ENCODE data around the gene RASA3. TPM values are rescaled to one million over a fixed set of nuclear protein-coding genes. Genes with fewer than 3 reads are reported as not detected.
"Not testable (repeated sequence)": the region's sequence is repeated elsewhere in the genome, so short reads cannot be mapped to it uniquely, and the experiment has no call there.

RASA3 gene
- total and polyA plus RNA-seq, 2 donors = 17.8 to 26.3 TPM

DNA sequence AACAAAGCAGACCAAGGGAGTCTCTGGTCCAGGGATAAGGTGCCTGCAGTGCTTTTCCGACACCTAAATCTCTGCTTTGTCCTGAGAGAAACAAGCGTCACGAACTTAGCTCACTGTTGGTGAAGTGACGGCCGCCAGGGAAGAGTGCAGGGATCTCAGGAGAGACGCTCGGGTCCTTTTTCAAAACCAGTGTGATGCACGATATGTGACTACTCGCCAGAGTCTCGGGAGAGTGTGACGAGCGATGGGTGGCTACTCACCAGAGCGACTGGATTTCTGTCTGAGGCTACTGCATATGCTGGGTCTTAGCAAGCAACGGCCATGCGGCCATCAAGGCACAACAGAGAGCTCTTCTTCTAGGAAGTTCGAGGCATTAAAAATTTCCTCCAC lies 30.1 kb upstream of the RASA3 start:
- Histone ChIP-seq H3K27ac (ENCODE audit: low read depth) (no peak overlapping the region), H3K4me3 (ENCODE audit: low read depth, low read length) (no peak overlapping the region), H3K36me3 (ENCODE audit: insufficient read depth) (no peaks in the 10 kb centered on the region), H3K4me1 (ENCODE audit: insufficient read depth) (peaks cover 2% of the 10 kb centered on the region)
- DNase-seq (ENCODE audit: extremely low spot score) = no peak
- WGBS = 89% methylated on average over 16 of the region's 16 CpGs

DNA sequence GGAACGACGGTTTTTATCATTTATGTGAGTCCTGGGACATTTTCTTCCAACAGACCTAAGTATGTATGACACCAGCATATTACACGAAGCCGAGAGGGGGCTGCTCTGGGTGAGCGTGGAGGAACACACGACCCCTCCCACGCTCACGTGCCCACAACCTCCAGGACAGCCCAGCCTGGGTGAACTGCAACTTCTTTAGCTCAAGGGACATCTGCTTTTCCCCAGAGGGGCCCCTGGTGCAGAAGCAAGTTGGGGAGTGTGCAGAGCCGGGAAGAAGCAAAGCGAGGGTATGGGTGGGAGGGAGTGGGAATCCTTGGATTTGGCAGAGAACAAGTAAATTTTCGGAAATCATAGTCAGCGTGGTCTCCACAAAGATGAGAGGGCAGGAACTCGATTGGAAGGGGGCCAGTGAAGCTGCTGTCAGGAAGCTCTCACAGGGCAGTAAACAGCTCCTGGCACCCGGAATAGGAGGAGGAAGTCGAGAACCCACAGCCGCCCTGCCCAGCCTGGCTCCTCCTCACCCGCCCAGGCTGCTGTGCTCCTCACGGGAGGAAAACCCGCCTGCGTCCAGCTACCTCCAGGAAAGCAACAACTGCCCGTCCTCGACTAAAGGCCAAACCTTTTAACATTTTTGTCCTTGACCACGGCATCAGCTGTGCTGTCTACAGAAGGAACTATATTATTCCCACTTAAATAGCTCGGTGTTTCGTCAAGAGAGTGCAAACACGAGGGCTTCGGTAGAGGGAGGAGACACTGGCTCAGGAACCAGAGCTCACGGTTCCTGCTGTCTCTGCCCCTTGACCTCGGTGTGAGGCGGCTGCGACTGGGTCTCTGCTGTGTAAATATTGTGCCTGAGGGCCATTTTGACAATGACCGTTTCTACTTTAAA lies 29.5 kb upstream of the RASA3 start:
- no peak overlapping the region for H3K4me3 ChIP-seq (ENCODE audit: low read depth, low read length)
- DNase-seq (ENCODE audit: extremely low spot score) = no peak
- H3K27ac ChIP-seq (ENCODE audit: low read depth) = no peak overlapping the region

DNA sequence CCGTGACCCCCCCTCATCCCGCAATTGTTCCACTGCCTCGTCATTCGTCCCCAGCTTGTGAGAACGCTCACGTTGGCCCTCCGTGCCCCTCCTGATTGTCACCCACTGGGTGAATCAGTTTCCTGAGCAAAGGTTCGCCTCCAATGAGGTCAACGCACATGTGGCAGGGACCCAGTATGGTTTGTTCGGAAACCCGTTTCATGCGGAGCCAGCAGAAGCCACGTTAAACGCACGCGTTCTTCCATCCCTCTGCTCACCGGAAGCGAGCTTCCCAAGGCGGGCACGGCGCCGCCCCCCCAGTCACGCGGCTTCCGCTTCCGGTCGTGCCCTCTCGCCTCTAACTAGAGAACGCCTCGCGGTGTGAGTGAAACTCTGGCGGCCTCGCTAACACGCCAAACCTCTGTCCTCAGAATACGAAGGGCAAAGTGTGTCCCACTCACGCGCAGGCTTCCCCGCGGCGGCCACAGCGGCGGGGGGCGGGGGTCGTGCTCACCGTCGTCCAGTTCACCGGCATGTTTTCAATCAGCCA lies 28.7 kb upstream of the RASA3 start:
- Histone ChIP-seq H3K4me3 (ENCODE audit: low read depth, low read length) (no peak overlapping the region), H3K4me1 (ENCODE audit: insufficient read depth) (no peaks in the 10 kb centered on the region), H3K27ac (ENCODE audit: low read depth) (no peak overlapping the region), H3K36me3 (ENCODE audit: insufficient read depth) (no peaks in the 10 kb centered on the region)
- DNase-seq (ENCODE audit: extremely low spot score) = no peak
- WGBS = 94% methylated on average over 47 of the region's 47 CpGs

More for the DNA sequence above, 29.5 kb upstream of the RASA3 start:
- Histone ChIP-seq H3K4me1 (ENCODE audit: insufficient read depth) (peaks cover 2% of the 10 kb centered on the region), H3K36me3 (ENCODE audit: insufficient read depth) (no peaks in the 10 kb centered on the region)
- 26% methylated on average over 32 of the region's 32 CpGs for WGBS

DNA sequence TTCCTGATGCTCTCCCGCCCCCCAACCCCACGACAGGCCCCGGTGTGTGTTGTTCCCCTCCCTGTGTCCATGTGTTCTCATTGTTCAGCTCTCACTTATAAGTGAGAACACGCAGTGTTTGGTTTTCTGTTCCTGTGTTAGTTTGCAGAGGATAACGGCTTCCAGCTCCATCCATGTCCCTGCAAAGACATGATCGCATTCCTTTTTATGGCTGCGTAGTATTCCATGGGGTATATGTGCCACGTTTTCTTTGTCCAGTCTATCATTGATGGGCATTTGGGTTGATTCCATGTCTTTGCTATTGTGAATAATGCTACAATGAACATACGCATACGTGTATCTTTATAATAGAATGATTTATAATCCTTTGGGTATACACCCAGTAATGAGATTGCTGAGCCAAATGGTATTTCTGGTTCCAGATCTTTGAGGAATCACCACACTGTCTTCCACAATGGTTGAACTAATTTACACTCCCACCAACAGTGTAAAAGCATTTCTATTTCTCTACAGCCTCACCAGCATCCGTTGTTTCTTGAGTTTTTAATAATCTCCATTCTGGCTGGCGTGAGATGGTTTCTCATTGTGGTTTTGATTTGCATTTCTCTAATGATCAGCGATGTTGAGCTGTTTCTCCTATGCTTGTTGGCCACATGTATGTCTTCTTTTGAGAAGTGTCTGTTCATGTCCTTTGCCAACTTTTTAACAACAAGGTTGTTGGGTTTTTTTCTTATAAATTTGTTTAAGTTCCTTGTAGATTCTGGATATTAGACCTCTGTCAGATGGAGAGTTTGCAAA lies 26.6 kb upstream of the RASA3 start:
- WGBS = 83% methylated on average over 13 of the region's 13 CpGs
- not testable (repeated sequence) for DNase-seq (ENCODE audit: extremely low spot score); H3K27ac ChIP-seq (ENCODE audit: low read depth); H3K36me3 ChIP-seq (ENCODE audit: insufficient read depth); H3K4me3 ChIP-seq (ENCODE audit: low read depth, low read length); H3K4me1 ChIP-seq (ENCODE audit: insufficient read depth)

DNA sequence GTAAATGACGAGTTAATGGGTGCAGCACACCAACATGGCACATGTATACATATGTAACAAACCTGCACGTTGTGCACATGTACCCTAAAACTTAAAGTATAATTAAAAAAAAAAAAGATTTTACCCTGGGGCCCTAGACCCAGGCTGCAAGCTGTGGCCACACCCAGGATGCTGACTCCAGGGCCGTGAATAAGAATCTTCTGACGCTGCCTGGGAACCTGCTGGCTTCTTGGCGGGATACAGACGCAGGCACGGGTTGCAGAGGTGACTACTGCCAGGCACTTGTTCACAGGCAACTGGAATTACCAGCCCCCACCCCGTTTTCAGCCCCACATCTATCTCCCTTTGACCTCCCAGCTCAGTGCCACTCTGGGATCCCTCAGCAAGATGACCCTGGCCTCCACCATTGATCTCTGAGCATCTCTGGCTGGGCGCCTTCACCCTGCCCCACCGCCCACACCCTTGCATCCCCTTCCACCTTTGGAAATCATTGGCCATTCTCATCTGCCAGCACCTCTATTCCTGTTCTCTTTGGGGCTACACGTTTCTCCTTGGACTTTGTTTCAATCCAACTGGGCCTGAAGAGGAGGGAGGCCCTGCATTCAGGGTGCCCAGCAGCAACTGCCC lies 25.6 kb upstream of the RASA3 start:
- no peak for DNase-seq (ENCODE audit: extremely low spot score)
- H3K27ac ChIP-seq (ENCODE audit: low read depth) = no peak overlapping the region
- no peak overlapping the region for H3K4me3 ChIP-seq (ENCODE audit: low read depth, low read length)
- H3K36me3 ChIP-seq (ENCODE audit: insufficient read depth) = no peaks in the 10 kb centered on the region
- H3K4me1 ChIP-seq (ENCODE audit: insufficient read depth) = no peaks in the 10 kb centered on the region
- 65% methylated on average over 11 of the region's 11 CpGs for WGBS

DNA sequence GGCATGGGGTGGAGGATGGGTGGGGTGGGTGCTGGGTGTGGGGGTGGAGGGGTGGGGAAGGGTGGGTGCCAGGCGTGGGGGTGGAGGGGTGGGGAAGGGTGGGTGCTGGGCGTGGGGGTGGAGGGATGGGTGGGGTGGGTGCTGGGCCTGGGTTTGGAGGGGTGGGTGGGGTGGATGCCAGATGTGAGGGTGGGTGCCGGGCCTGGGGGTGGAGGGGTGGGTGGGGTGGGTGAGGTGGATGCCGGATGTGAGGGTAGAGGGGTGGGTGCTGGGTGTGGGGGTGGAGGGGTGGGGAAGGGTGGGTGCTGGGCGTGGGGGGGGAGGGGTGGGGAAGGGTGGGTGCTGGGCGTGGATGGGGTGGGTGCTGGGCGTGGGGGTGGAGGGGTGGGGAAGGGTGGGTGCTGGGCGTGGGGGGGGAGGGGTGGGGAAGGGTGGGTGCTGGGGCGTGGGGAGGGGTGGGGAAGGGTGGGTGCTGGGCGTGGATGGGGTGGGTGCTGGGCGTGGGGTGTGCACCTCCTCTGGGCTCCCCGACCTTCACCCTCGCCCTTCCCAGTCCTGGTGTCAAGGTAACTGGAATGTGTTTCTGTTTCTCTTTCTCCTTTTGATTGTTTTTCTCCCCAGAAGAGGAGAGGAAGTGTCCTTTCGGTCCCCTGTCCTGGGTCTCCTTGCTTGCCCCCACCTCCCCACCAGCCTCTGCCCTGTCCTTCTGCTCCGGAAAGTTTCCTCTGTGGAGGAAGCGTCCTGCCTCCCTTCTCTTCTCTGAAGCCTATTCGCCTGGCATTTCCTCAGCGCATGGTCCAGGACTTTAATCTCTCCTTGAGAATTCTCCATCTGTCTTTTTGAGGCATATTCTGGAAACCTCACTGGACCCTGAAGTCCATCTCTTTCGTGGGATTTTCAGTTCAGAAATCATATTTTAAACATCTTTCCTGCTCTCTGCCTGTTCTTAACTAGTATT lies 23.8 kb upstream of the RASA3 start:
- Histone ChIP-seq H3K4me1 (ENCODE audit: insufficient read depth) (no peaks in the 10 kb centered on the region), H3K27ac (ENCODE audit: low read depth) (no peak overlapping the region), H3K4me3 (ENCODE audit: low read depth, low read length) (no peak overlapping the region), H3K36me3 (ENCODE audit: insufficient read depth) (no peaks in the 10 kb centered on the region)
- 59% methylated on average over 14 of the region's 19 CpGs for WGBS
- DNase-seq (ENCODE audit: extremely low spot score) = no peak

DNA sequence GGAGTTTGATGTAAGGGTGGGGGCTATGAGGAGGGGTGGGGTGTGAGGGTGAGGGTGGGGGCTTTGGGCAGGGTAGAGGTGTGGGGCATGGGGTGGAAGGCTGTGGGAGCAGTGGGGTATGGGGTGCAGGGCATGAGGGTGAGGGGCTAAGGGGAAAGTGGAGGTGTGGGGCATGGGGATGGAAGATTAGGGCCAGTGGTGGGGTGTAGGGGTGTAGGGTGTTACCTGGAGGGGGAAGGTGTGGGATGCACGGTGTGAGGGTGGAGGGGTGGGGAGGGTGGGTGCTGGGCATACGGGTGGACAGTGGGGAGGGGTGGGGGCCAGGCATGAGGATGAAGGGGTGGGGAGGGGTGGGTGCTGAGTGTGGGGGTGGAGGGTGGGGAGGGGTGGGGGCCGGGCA lies 22.9 kb upstream of the RASA3 start:
- Histone ChIP-seq H3K4me1 (ENCODE audit: insufficient read depth) (no peaks in the 10 kb centered on the region), H3K36me3 (ENCODE audit: insufficient read depth) (no peaks in the 10 kb centered on the region), H3K4me3 (ENCODE audit: low read depth, low read length) (no peak overlapping the region), H3K27ac (ENCODE audit: low read depth) (no peak overlapping the region)
- no peak for DNase-seq (ENCODE audit: extremely low spot score)
- 65% methylated on average over 3 of the region's 3 CpGs for WGBS

DNA sequence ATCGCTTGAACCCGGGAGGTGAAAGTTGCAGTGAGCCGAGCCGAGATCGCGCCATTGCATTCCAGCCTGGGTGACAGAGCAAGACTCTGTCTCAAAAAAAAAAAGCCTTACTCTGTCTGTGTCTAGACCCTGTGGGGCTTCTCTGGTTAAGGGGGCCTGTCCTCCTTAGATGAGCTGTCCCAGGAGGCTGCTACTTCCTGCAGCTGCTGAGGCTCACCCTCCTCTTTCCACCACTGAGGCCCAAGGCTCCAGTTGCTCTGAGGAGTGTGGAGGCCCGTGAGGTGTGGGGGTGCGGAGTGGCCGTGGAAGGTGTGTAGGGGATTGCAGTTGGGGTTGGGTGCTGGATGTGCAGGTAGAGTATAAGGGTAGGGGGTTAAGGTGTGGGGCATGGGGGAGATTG lies 22.1 kb upstream of the RASA3 start:
- WGBS = 87% methylated on average over 9 of the region's 9 CpGs

DNA sequence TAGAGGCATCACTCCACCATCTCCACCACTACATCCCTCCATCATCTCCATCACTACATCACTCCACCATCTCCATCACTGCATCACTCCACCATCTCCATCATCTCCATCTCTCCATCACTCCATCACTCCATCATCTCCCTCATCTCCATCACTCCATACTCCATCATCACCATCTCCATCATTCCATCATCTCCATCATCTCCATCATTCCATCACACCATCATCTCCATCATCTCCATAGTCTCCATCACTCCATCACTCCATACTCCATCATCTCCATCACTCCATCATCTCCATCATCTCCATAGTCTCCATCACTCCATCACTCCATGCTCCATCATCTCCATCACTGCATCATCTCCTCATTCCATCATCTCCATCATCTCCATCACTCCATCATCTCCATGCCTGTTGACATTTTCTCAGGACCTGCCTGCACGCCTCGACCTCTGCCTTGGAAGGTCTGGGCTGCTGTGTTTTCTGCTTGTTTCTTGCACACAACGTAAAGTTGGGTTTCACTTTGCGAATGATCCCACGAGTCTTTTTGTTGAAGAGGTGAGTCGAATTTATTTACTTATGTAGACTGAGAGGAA lies 21.2 kb upstream of the RASA3 start:
- WGBS = 96% methylated on average over 6 of the region's 6 CpGs
- H3K27ac ChIP-seq (ENCODE audit: low read depth) = no peak overlapping the region

More for the DNA sequence above, 22.1 kb upstream of the RASA3 start:
- H3K27ac ChIP-seq (ENCODE audit: low read depth) = no peak overlapping the region
- H3K4me3 ChIP-seq (ENCODE audit: low read depth, low read length) = no peak overlapping the region
- no peaks in the 10 kb centered on the region for H3K4me1 ChIP-seq (ENCODE audit: insufficient read depth)
- no peak for DNase-seq (ENCODE audit: extremely low spot score)
- H3K36me3 ChIP-seq (ENCODE audit: insufficient read depth) = no peaks in the 10 kb centered on the region

DNA sequence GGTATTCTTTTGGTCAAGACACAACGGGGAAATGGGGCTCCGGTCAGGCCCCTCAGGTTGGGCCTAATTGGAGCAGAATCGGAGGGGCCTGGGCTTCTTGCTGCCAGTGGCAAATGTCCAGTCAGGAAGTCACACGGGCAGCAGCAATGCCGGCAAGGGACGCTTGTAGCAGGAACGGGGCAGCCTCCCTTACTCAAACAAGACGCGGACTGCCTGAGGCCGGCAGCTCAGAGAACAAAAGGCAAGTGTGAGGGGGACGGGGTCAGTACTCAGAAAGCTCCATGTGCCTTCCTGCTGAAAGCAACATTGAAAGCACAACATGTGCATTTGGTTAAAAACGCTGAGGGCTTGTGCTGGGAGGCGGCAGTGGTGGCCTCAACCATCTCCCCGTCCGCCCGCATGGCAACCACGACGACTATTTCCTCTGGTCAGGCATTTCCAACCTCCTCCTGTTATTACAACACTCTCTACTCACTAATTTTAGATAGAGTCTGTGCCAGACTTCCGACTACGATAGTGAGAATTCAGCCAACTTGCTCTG lies 20.5 kb upstream of the RASA3 start:
- H3K36me3 ChIP-seq (ENCODE audit: insufficient read depth) = no peaks in the 10 kb centered on the region
- no peak overlapping the region for H3K4me3 ChIP-seq (ENCODE audit: low read depth, low read length)
- WGBS = 65% methylated on average over 20 of the region's 20 CpGs
- H3K4me1 ChIP-seq (ENCODE audit: insufficient read depth) = no peaks in the 10 kb centered on the region
- no peak for DNase-seq (ENCODE audit: extremely low spot score)
- no peak overlapping the region for H3K27ac ChIP-seq (ENCODE audit: low read depth)

More for the DNA sequence above, 21.2 kb upstream of the RASA3 start:
- H3K4me1 ChIP-seq (ENCODE audit: insufficient read depth) = no peaks in the 10 kb centered on the region
- no peaks in the 10 kb centered on the region for H3K36me3 ChIP-seq (ENCODE audit: insufficient read depth)
- no peak overlapping the region for H3K4me3 ChIP-seq (ENCODE audit: low read depth, low read length)
- DNase-seq (ENCODE audit: extremely low spot score) = no peak

DNA sequence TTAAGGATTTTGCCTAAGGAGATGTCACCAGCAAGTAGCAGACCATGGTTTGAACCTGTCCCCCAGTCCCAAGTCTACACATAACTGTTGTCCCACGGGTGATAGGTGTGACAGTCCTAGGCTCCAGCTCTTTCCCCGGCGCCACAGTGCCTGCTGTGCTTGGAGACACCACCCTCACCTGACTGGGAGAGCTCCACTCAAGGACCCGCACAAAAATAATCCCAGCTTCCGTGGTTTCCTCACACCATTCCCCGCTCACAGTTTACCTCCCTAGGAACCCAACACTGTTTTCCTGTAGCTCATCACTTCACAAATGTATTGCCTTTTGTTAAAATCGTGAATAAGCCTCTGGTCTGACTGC lies 19.8 kb upstream of the RASA3 start:
- 89% methylated on average over 7 of the region's 7 CpGs for WGBS
- Histone ChIP-seq H3K36me3 (ENCODE audit: insufficient read depth) (no peaks in the 10 kb centered on the region), H3K27ac (ENCODE audit: low read depth) (no peak overlapping the region), H3K4me3 (ENCODE audit: low read depth, low read length) (no peak overlapping the region), H3K4me1 (ENCODE audit: insufficient read depth) (no peaks in the 10 kb centered on the region)
- DNase-seq (ENCODE audit: extremely low spot score) = no peak

DNA sequence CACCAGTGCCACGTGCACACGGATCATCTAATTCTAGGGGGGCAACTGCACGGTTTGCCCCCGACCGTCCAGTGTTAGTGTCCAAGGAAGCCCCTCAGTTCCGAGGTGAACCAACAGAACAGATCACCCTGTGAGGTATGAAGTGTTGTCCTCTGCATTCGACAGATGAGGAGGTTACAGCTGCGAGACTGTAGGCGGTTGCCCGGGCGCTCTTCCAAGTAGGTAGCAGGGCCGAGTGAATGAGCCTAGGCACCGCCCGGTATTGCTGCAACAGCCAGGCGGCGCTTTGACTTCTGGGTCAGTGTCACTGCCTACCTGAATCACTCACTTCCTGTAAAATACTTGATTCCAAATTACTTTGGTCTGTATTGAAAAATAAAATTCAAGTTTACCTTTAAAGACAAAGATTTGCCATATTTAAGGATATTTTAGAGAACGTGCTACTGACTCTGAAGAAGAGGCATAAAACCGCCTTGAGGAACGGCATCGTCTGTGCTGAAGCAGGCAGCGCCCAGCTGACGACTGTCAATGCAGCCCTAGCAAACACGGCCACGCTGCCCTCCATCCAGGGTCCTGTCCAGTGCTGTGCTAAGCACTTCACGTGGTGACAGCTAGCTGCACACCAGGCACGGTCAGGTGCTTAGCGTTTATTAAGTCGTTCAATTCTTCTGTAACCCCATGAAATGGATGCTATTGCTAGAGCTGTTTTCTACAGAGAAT lies 19.3 kb upstream of the RASA3 start:
- 80% methylated on average over 28 of the region's 28 CpGs for WGBS
- H3K4me1 ChIP-seq (ENCODE audit: insufficient read depth) = no peaks in the 10 kb centered on the region
- no peak overlapping the region for H3K4me3 ChIP-seq (ENCODE audit: low read depth, low read length)
- H3K27ac ChIP-seq (ENCODE audit: low read depth) = no peak overlapping the region
- no peaks in the 10 kb centered on the region for H3K36me3 ChIP-seq (ENCODE audit: insufficient read depth)
- no peak for DNase-seq (ENCODE audit: extremely low spot score)

Data from urinary bladder (tissue), 4 donors.